Heart right ventricle (tissue), 16 donors: ENCODE data around the gene CBX3. TPM values are rescaled to one million over a fixed set of nuclear protein-coding genes. Genes with fewer than 3 reads are reported as not detected.

Experiments
- ATAC-seq, 8 donors: fragments of 200-7000 bp; cut with Tn5 transposase; one replicate each; pipeline ENCODE4 v1.9.1; 2020; ENCODE audit warnings: mild to moderate bottlenecking in 8 of 8, moderate library complexity in 8 of 8, moderate number of reproducible peaks in 1 of 8
- DNase-seq, 2 donors: peaks; one replicate each; pipeline ENCODE4 v3.0.0-alpha.2; 2020
- H3K27ac ChIP-seq, 10 donors: fragments of 200-600 bp; sonication (generic) in 2 of 10; one replicate each; pipeline versions ENCODE4 v1.5.0 to v1.8.0; 2020 to 2022; ENCODE audit warnings: mild to moderate bottlenecking in 3 of 10
- H3K27me3 ChIP-seq, 7 donors: fragments of 200-600 bp; one replicate each; pipeline ENCODE4 v1.8.0; 2021 to 2022; ENCODE audit warnings: mild to moderate bottlenecking in 2 of 7
- H3K36me3 ChIP-seq, 9 donors: fragments of 200-600 bp; sonication (generic) in 1 of 9; one replicate each; pipeline versions ENCODE4 v1.5.0 to v1.8.0; 2020 to 2022; ENCODE audit warnings: mild to moderate bottlenecking in 2 of 9
- H3K4me1 ChIP-seq, 9 donors: fragments of 200-600 bp; sonication (generic) in 1 of 9; one replicate each; pipeline versions ENCODE4 v1.5.0 to v1.8.0; 2020 to 2022; ENCODE audit warnings: mild to moderate bottlenecking in 4 of 9
- H3K4me3 ChIP-seq, 10 donors: fragments of 200-600 bp; sonication (generic) in 2 of 10; one replicate each; pipeline versions ENCODE4 v1.5.0 to v1.8.0; 2020 to 2022; ENCODE audit warnings: mild to moderate bottlenecking in 7 of 10, moderate library complexity in 2 of 10
- H3K9me3 ChIP-seq, 11 donors: fragments of 200-600 bp in 10 of 11; sonication (generic) in 2 of 11; one replicate each; pipeline versions ENCODE4 v1.5.0 to v1.8.0; 2013 to 2022; ENCODE audit warnings: mild to moderate bottlenecking in 2 of 11, control low read depth in 1 of 11, moderate library complexity in 1 of 11
- WGBS, 2 donors: extraction: QIAGEN DNeasy Blood & Tissue Kit; methylation state at CpG; one replicate each; pipeline ENCODE4 v1.1.7; 2013; ENCODE audit warnings: inconsistent platforms in 1 of 2; 5-methylcytosine and 5-hydroxymethylcytosine counted together
- intact Hi-C, 10 donors: fragments of 100-400 bp; cut with DNase I; formaldehyde crosslinking; loops; one replicate each; pipeline versions ENCODE4 v1.11.1 to v1.14.2; 2022
- polyA plus RNA-seq, 2 donors: library from polyadenylated mRNA; stranded (reverse); fragments of 200-250 nt; gene quantifications; one replicate each; pipeline ENCODE4 v1.2.3, GENCODE V29; 2013
- total RNA-seq, 10 donors: library from RNA; stranded (reverse); fragmentation: NEBNext Ultra II Directional in 3 of 10; extraction: Animal tissue kit (Norgen Biotek cat#: 25700) in 3 of 10; gene quantifications; one replicate each; pipeline versions ENCODE4 v1.2.1 to v1.2.4, GENCODE V29; 2021 to 2023
- TF ChIP-seq, protein P1 (sequence below), 9 donors: fragments of 200-600 bp; sonication (generic) in 2 of 9; IDR thresholded peaks; one replicate each; pipeline versions ENCODE4 v1.5.0 to v1.8.0; 2021 to 2022; ENCODE audit warnings: antibody characterized with exemption in 9 of 9, mild to moderate bottlenecking in 5 of 9, moderate library complexity in 1 of 9
- donor health status: Arrhythmogenic right ventricular cardiomyopathy.
- donor health status: ischemic (EF 13 %, LVEDD 7.1; RV severe dilation, severe dysfunction).
- donor health status: healthy with polysubstance abuse.
- donor health status: DM: no; HTN: yes; CAD: no.
- donor health status: DM: no; HTN: no; CAD: no.
- donor health status: ischemic (EF 25% LVEDD 6.9; RV normal size, moderate dysfunction).
- donor health status: ischemic (EF 25% LVEDD 5.7; RV mildly dilated, moderate dysfunction).
- donor health status: healthy.
- donor health status: DM: yes; HTN: yes; CAD: no.
- donor health status: Ischemic cardiomyopathy.
- donor health status: ischemic (EF 35%, LVEDD 5.7; RV mildly dilated, moderate dysfunction).
- donor health status: nonischemic (EF 11% LVEDD 7.7; RV severe dilation, severe dysfunction).
- donor health status: DM: yes; HTN: yes; CAD: no.
- donor health status: PGD.
- donor health status: ischemic (EF 29% LVEDD 5.4; RV normal size, mild dysfunction).
- donor health status: nonischemic (EF 23%, LVEDD 6.1; RV moderate dilation, normal function).

CBX3 gene
- total and polyA plus RNA-seq, 12 donors, result 49.0 to 72.6 (median 58.6) TPM

DNA sequence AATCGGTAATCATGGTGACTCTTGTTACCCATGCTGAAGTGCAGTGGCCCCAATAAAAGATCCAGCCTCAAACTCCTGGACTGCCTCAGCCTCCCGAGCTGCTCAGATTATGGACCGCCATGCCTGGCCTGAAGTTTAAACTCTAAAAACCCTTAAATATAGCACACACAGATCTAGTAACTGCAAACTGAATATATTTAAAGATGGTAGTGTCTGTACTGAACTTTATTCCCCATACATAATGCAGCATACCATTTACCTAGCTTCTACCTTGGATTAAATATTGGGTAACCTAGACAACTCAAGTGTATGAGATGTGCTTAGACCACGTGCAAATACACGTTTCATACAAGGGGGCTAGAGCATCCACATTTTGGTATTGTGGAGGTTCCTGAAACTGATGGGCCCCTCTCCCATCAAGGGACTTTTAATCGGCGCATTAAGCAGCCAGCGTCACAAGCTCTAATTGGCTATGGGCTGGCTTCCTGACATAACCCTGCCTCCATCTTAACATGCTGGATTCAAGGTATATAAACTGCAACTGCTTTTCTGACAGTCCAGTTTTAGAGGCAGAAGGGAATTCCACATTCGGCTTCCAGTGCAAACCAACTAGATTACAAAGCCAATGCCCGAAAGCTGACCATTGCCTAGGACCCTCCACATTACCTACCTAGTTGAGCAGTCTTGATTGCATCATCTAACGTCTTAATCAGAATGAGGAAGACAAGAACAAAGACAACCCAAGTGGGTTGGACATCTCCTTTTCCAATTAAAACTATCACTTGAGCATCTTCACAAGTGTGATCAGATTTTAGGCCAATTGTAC lies 14.0 kb upstream of the CBX3 start:
- Histone ChIP-seq H3K27me3 (no peaks in the 10 kb centered on the region), H3K36me3 (peaks cover 0 to 84% (median 51%) of the 10 kb centered on the region in 9 donors), H3K4me3 (no peak overlapping the region), H3K27ac (no peak overlapping the region), H3K4me1 (peaks cover 3 to 76% (median 34%) of the 10 kb centered on the region in 9 donors), H3K9me3 (no peaks in the 10 kb centered on the region)
- DNase-seq (no peak), ATAC-seq (peak in 1 of 8 donors; percentile 24)
- TF ChIP-seq, protein P1, sequence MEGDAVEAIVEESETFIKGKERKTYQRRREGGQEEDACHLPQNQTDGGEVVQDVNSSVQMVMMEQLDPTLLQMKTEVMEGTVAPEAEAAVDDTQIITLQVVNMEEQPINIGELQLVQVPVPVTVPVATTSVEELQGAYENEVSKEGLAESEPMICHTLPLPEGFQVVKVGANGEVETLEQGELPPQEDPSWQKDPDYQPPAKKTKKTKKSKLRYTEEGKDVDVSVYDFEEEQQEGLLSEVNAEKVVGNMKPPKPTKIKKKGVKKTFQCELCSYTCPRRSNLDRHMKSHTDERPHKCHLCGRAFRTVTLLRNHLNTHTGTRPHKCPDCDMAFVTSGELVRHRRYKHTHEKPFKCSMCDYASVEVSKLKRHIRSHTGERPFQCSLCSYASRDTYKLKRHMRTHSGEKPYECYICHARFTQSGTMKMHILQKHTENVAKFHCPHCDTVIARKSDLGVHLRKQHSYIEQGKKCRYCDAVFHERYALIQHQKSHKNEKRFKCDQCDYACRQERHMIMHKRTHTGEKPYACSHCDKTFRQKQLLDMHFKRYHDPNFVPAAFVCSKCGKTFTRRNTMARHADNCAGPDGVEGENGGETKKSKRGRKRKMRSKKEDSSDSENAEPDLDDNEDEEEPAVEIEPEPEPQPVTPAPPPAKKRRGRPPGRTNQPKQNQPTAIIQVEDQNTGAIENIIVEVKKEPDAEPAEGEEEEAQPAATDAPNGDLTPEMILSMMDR (IDR thresholded peaks at IDR 0.05), result no peak
- WGBS, 2 donors, result 79 to 83% methylated on average over 11 of the region's 11 CpGs
- intact Hi-C loops, result loop anchor here in 1 of 10 donors (10.0 kb wide), 1 partner anchor 93 kb away; no protein-coding TSS in a partner anchor

DNA sequence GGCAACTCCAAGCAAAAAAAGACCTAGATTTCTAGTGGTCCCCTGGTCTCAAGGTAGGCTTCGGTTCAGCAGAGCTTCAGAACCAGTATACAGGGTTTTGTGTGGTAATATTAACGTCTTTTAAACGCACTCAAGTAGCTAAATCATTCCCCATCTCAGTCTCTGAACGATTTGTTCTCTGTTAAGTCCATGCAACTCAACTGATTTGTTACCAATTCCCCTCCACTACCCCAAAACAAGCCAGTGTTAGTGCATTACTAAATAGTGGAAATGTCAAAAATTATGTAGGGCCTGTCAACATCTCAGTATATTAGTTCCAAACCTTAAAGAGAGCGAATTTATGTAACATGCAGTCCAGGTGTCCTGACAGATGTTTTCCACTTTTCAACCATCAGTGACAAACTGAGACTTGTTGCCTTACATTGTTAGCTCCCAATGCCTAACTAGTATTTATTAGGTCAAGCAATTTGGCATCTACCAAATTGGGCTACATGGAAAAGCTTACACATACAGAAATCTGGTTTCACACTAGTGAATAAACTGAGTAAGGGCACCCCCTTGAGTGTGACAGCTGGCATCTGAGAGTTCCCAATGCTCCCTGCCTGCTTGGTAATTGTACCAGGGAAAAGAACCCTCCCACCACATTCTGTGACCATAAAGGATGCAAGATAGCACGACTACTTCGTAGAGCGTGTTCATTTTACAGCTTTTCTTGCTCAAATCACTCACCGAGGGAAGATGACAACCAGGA lies 13.2 kb upstream of the CBX3 start:
- WGBS, 2 donors, result 92 to 93% methylated on average over 9 of the region's 9 CpGs
- Histone ChIP-seq H3K4me3 (no peak overlapping the region), H3K27me3 (no peaks in the 10 kb centered on the region), H3K4me1 (peaks cover 5 to 76% (median 36%) of the 10 kb centered on the region in 9 donors), H3K27ac (no peak overlapping the region), H3K9me3 (no peaks in the 10 kb centered on the region), H3K36me3 (peaks cover 0 to 92% (median 57%) of the 10 kb centered on the region in 9 donors)
- DNase-seq, result no peak
- intact Hi-C loops, result loop anchor here in 1 of 10 donors (10.0 kb wide), 1 partner anchor 94 kb away; no protein-coding TSS in a partner anchor
- no peak for ATAC-seq
- TF ChIP-seq, protein P1 (IDR thresholded peaks at IDR 0.05), result no peak

DNA sequence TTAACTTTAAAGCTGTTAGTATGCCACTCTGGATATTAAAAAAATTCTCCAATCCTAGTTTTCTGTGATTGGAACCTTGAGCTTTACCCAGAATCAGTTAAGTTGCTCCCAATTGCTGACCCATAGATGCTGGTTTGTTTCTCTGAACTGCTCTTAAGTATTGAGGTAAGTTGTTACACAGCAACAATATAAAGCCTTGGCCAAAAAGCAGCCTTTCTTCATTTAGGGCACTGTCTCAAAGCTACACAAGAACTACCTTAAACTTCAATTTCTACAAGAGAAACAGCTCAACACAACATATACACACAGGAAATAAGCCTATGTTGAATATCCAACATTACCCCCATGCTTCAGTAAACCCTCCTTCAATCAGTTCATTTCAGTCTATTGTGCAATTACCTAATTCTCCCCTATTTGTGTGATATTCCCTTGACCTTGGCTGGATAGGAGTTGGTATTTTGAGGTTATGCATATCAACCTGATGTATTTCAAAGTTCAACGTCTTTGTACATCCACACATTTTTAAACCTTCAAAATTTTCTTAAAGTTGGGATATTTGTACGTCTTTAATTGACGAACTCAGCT lies 12.5 kb upstream of the CBX3 start:
- Histone ChIP-seq H3K9me3 (no peaks in the 10 kb centered on the region), H3K4me1 (peaks cover 5 to 77% (median 37%) of the 10 kb centered on the region in 9 donors), H3K36me3 (peaks cover 0 to 97% (median 62%) of the 10 kb centered on the region in 9 donors), H3K27ac (no peak overlapping the region), H3K4me3 (no peak overlapping the region), H3K27me3 (no peaks in the 10 kb centered on the region)
- 85 to 90% methylated on average over 3 of the region's 3 CpGs for WGBS, 2 donors
- intact Hi-C loops, result loop anchor here in 1 of 10 donors (10.0 kb wide), 1 partner anchor 94 kb away; no protein-coding TSS in a partner anchor
- no peak for DNase-seq
- no peak for ATAC-seq
- TF ChIP-seq, protein P1 (IDR thresholded peaks at IDR 0.05), result no peak

DNA sequence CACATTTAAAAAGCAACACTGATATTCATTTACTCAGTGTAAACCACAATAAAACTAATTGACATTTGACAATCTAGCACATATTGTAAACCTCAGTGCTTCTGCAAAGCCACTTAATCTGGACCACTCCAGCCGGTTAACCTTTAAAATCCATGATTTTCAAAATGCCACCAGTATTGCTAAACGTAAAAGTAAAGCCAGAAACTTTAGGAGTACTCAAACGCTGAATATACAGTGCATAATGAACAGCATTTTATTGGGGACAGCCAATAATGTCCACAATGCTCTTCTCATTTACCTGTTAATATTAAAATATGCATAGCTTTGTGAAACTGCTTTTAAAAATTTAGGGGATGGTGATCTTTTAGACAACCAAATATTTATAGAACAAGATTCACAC lies 11.8 kb upstream of the CBX3 start:
- WGBS, 2 donors, result 87% methylated on average over 3 of the region's 3 CpGs
- Histone ChIP-seq H3K4me1 (peaks cover 7 to 80% (median 40%) of the 10 kb centered on the region in 9 donors), H3K27me3 (no peaks in the 10 kb centered on the region), H3K36me3 (peaks cover 0 to 97% (median 68%) of the 10 kb centered on the region in 9 donors), H3K27ac (no peak overlapping the region), H3K9me3 (no peaks in the 10 kb centered on the region), H3K4me3 (no peak overlapping the region)
- intact Hi-C loops, result loop anchor here in 1 of 10 donors (10.0 kb wide), 1 partner anchor 95 kb away; no protein-coding TSS in a partner anchor
- ATAC-seq (no peak), DNase-seq (no peak)
- TF ChIP-seq, protein P1 (IDR thresholded peaks at IDR 0.05), result no peak
